GM19468 (cell line): Measurements from ENCODE around the gene CCBE1.

Experiments used
- ATAC-seq: cut with Tn5 transposase; IDR thresholded peaks from one replicate; pipeline ENCODE4 v1.9.1; 2021; ENCODE audit warnings: mild to moderate bottlenecking, moderate library complexity, moderate number of reproducible peaks; ENCODE audit not compliant: unreplicated experiment; ENCODE audit errors: extremely low read depth

The CCBE1 gene

GRCh38 chr18:59577386-59577655 lies 119.9 kb downstream of the CCBE1 start:
- no peak for ATAC-seq

GRCh38 chr18:59576541-59577385 lies 120.5 kb downstream of the CCBE1 start:
- ATAC-seq, result no peak

GRCh38 chr18:59575995-59576394 lies 121.2 kb downstream of the CCBE1 start:
- ATAC-seq, result no peak

GRCh38 chr18:59573962-59574361 lies 123.3 kb downstream of the CCBE1 start:
- ATAC-seq, result no peak

GRCh38 chr18:59571902-59572301 lies 125.3 kb downstream of the CCBE1 start:
- ATAC-seq, result no peak

GRCh38 chr18:59570796-59571195 lies 126.4 kb downstream of the CCBE1 start:
- no peak for ATAC-seq

- ATAC-seq, result no peak
These were observed 127.0 kb downstream of the CCBE1 start for GRCh38 chr18:59570101-59570775.

- ATAC-seq, result no peak
These were observed 127.8 kb downstream of the CCBE1 start for GRCh38 chr18:59569390-59569791.

- no peak for ATAC-seq
These were observed 129.8 kb downstream of the CCBE1 start for GRCh38 chr18:59567431-59567830.

GRCh38 chr18:59566533-59566971 lies 130.7 kb downstream of the CCBE1 start:
- no peak for ATAC-seq

- no peak for ATAC-seq
These were observed 131.3 kb downstream of the CCBE1 start for GRCh38 chr18:59565957-59566356.

- ATAC-seq, result no peak
These were observed 132.7 kb downstream of the CCBE1 start for GRCh38 chr18:59564561-59564960.

GRCh38 chr18:59563176-59563785 lies 133.9 kb downstream of the CCBE1 start:
- ATAC-seq, result no peak

GRCh38 chr18:59562751-59563150 lies 134.5 kb downstream of the CCBE1 start:
- ATAC-seq, result no peak

GRCh38 chr18:59561612-59562011 lies 135.6 kb downstream of the CCBE1 start:
- ATAC-seq, result no peak

GRCh38 chr18:59560556-59560955 lies 136.7 kb downstream of the CCBE1 start:
- no peak for ATAC-seq

- ATAC-seq, result no peak
These were observed 137.7 kb downstream of the CCBE1 start for GRCh38 chr18:59559528-59559927.

GRCh38 chr18:59555995-59556659 lies 141.1 kb downstream of the CCBE1 start:
- no peak for ATAC-seq

GRCh38 chr18:59554796-59555335 lies 142.4 kb downstream of the CCBE1 start:
- no peak for ATAC-seq

- ATAC-seq, result no peak
These were observed 143.9 kb downstream of the CCBE1 start for GRCh38 chr18:59553273-59553870.
